Measurements from ENCODE around the gene CTAGE1. TPM values are rescaled to one million over a fixed set of nuclear protein-coding genes. Genes with fewer than 3 reads are reported as not detected.

Gene CTAGE1
- total RNA-seq, 2 donors from 2014 or later: not detected

DNA sequence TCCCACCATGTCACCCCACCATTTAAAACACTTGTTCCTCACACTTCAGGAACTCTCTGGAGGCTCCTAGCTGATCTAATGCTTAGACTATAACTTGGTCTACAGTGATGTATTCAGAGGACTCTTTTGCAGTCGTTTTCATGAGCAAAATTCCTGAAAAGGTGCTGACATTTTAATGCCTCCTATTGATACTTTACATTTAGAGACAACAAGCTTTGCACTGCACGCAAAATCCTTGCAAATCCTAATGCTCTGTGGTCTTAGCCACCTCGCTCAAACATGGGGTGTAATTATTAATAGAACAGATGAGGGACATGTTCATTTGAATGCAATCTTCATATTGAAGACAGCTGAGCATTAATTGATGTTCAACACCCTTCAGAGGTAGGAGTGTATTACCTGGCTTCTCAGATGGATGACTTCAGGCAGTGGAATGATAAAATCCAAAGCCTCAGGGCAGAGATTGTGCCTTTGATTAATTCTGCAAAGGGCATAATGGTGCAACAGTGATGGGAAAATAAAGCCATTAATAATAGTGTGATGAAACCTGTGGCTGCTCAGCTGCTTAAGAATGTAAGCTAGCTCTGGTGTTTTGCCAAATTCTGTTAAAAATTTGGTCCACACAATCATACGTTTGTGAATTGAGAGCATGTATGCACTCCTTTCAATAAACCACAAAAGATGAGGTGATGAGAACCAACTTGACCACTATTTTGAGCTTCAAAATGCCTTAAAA, 5.4 kb downstream of the CTAGE1 start:
- H3K36me3 ChIP-seq: no peaks in the 10 kb centered on the region
- no peak for TF ChIP-seq CTCF (IDR thresholded peaks at IDR 0.05)
- H3K4me1 ChIP-seq (ENCODE audit: control insufficient read depth in 1 of 2, low read depth in 2 of 2): no peaks in the 10 kb centered on the region
- DNase-seq (ENCODE audit: low spot score): no peak
- ATAC-seq (ENCODE audit: insufficient number of reproducible peaks, low FRiP score, low read depth): no peak
- no peak overlapping the region for H3K4me3 ChIP-seq
- no peaks in the 10 kb centered on the region for H3K27me3 ChIP-seq (replicated peaks; ENCODE audit: insufficient read depth)
- H3K27ac ChIP-seq: no peak overlapping the region
- H3K9me3 ChIP-seq: no peaks in the 10 kb centered on the region

DNA sequence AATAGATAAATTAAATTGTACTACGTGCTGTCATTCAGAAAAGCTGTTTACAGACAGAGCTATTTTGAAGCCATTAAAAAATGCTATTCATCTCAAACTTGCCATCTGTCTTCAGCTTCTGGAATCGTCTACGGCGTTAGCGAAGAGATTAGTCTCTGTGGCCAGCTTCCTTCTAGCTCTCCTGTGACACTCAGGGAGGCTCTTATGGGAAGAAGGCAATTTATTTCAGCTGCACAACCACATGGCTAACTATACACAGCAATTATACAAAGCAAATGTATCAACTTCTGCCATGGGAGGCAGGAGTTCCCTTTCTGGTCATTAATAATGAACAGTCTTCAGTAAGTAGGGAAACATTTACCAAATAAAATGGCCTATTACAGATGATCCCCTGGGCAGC, 6.3 kb downstream of the CTAGE1 start:
- ATAC-seq (ENCODE audit: insufficient number of reproducible peaks, low FRiP score, low read depth): no peak
- H3K36me3 ChIP-seq: no peaks in the 10 kb centered on the region
- no peak overlapping the region for H3K27ac ChIP-seq
- no peak overlapping the region for H3K4me3 ChIP-seq
- H3K9me3 ChIP-seq: no peaks in the 10 kb centered on the region
- TF ChIP-seq CTCF (IDR thresholded peaks at IDR 0.05): no peak
- H3K4me1 ChIP-seq (ENCODE audit: control insufficient read depth in 1 of 2, low read depth in 2 of 2): no peaks in the 10 kb centered on the region
- H3K27me3 ChIP-seq (replicated peaks; ENCODE audit: insufficient read depth): no peaks in the 10 kb centered on the region
- no peak for DNase-seq (ENCODE audit: low spot score)

- no peaks in the 10 kb centered on the region for H3K4me1 ChIP-seq (ENCODE audit: control insufficient read depth in 1 of 2, low read depth in 2 of 2)
- H3K27me3 ChIP-seq (replicated peaks; ENCODE audit: insufficient read depth): no peaks in the 10 kb centered on the region
- no peak overlapping the region for H3K4me3 ChIP-seq
- no peaks in the 10 kb centered on the region for H3K36me3 ChIP-seq
- ATAC-seq (ENCODE audit: insufficient number of reproducible peaks, low FRiP score, low read depth): no peak
- TF ChIP-seq CTCF (IDR thresholded peaks at IDR 0.05): no peak
- H3K27ac ChIP-seq: no peak overlapping the region
- no peak for DNase-seq (ENCODE audit: low spot score)
- peaks cover under 1% of the 10 kb centered on the region for H3K9me3 ChIP-seq
These were observed 7.6 kb downstream of the CTAGE1 start for GRCh38 chr18:22410126-22410525.

DNA sequence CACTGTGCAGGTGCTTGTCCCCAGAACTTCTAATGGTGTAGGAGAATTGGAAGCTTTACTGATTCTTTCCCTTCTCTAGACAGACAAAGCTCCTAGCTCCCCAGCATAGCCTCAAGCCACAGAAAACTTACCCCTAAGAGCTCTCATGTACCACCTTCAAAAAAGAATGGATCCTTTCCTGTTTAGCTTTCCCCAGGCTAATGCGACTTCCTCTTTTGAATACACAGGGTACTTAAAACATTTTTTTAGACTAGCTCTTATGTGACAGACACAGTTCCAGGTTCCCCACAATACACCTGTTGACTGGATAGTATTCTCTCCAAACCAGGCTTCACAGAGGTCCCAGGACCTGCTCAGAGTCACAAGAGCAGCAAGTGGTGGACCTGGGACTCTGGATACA, 8.3 kb downstream of the CTAGE1 start:
- Histone ChIP-seq H3K36me3 (no peaks in the 10 kb centered on the region), H3K27me3 (replicated peaks; ENCODE audit: insufficient read depth) (no peaks in the 10 kb centered on the region), H3K4me1 (ENCODE audit: control insufficient read depth in 1 of 2, low read depth in 2 of 2) (no peaks in the 10 kb centered on the region), H3K9me3 (peaks cover 5% of the 10 kb centered on the region), H3K27ac (no peak overlapping the region), H3K4me3 (no peak overlapping the region)
- ATAC-seq (ENCODE audit: insufficient number of reproducible peaks, low FRiP score, low read depth) (no peak), DNase-seq (ENCODE audit: low spot score) (no peak)
- no peak for TF ChIP-seq CTCF (IDR thresholded peaks at IDR 0.05)

- no peak for ATAC-seq (ENCODE audit: insufficient number of reproducible peaks, low FRiP score, low read depth)
- no peaks in the 10 kb centered on the region for H3K4me1 ChIP-seq (ENCODE audit: control insufficient read depth in 1 of 2, low read depth in 2 of 2)
- peaks cover 5% of the 10 kb centered on the region for H3K9me3 ChIP-seq
- TF ChIP-seq CTCF (IDR thresholded peaks at IDR 0.05): no peak
- H3K36me3 ChIP-seq: no peaks in the 10 kb centered on the region
- H3K27me3 ChIP-seq (replicated peaks; ENCODE audit: insufficient read depth): no peaks in the 10 kb centered on the region
- no peak overlapping the region for H3K27ac ChIP-seq
- no peak overlapping the region for H3K4me3 ChIP-seq
- DNase-seq (ENCODE audit: low spot score): no peak
These were observed 9.7 kb downstream of the CTAGE1 start for GRCh38 chr18:22408059-22408458.

All from thoracic aorta (tissue), 2 donors.